ENCODE measurements around the gene RNU6-8.

Gene RNU6-8

DNA sequence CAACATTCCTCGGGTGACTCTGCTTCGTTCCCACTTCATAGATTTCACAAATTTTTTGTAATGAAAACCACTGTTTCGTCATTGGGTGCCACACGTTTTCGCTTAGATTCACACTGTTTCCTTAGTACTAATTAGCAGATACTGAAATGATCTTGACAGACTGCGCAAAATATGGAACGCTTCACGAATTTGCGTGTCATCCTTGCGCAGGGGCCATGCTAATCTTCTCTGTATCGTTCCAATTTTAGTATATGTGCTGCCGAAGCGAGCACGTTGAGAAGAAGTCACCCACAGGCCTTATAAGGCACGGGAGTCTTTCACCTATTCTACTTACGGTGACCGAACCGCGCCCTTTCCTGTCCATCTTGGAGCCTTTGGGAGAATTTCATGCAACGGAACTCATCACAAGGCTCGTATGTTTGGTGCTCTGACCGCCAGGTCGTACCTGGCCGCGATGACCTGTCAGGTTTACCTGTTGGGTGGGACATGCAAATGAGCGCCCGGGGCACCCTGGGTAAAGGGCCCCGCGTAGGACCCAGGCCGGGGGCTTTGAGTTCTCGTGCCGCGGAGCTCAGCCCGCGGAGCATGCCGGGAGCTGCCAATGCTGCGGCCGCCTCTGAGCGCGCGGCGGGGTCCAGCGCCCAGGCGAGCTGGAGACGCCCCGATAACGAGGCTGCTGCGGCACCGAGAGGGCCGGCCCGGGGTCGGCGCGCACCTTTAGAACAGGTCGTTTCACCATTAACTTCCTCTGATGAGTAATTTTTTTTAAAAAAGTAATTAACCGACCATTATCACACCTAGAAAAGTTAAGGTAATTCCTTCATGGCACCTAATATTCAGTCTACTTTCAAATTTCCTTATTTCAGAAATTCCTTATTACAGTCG lies at the start of gene RNU6-8:
RNU6-8 (minus strand) TSS at position 272 of the 885 bp plus-strand sequence.
- FAIRE-seq = no peak

DNA sequence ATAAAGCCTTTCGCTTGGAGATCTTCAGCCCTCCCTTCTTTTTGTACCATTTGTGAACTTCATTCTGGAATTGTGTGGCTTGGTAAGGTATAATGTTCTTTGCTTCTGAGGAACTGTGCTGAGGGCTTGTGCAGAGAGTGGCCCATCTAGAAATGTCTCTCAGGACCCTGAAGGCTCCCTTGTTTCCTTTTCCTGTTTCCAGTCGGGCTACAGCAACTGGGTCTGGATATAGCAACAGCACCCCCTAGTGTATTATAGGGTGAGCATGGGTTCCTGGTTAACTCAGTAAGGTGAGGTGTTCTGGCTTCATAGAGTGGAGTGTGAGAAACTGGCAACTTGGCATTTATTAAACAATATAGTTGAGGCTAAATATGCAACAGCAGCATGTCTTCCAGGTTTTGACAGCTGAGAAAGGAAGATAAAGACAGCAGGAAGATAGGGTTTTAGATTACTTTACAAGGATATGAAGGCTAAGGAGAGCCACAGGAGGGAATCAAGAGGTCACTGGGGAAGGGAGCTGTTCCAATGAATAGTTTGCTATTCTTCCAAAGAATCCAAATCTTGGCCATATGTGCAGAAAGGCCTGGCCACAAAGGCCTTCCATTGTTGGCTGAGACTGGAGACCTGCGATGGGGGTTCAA lies 49.1 kb upstream of the RNU6-8 start:
- FAIRE-seq = no peak

DNA sequence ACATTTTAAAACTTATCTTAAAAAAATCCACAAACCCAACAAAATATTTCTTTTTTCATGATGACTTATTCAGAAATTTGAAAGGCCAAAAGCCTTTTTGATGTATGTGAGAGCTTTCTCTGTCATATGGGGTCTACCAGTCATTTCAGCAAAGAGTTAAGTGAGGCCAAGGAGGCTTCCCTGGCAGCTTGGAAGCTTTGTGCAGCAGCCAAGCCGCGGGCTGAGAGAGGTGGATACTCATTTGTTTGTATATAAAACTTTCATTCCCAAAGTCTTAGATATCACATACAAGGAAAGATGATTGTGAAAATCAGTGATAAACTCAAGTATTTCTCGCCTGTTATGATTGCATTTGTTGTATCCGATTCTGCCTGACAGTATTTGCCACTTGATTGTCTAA lies 48.5 kb upstream of the RNU6-8 start:
- no peak for FAIRE-seq

DNA sequence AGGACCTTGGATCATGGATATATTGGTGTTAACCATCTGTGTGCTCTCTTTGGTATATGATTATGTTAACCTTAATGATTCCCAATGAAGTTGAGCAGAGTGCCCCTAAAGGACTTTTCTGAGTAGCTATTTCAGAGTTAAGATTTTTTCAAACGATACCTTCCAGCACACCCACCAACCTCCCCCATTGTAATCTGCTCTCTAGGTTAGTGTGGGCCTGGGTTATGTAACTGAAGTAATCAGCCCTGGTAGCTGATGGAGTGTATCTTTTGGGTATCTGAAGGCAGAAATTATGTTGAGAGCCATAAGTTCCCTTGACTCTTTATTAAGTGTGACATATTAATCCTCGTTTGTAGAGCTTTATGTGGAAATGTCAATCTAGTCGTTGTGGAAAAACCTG lies 47.6 kb upstream of the RNU6-8 start:
- FAIRE-seq = no peak

DNA sequence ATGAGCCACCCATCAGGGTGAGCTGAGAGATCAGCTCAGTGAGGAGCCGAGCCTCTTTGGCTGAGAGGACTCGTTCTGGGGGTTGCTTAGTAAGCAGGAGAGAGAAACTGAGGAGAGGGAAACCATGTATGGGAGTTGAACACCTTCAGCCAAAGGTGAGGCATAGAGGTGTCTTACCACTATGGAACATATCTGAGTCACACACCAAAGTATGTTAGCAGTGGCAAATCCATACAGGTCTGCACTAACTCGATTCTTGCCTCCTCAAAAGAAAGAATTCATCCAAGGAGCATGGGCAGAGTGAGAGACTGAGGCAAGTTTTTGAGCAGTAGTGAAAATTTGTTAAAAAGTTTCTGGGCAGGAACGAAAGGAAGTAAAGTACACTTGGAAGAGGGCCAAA lies 46.7 kb upstream of the RNU6-8 start:
- FAIRE-seq = no peak

DNA sequence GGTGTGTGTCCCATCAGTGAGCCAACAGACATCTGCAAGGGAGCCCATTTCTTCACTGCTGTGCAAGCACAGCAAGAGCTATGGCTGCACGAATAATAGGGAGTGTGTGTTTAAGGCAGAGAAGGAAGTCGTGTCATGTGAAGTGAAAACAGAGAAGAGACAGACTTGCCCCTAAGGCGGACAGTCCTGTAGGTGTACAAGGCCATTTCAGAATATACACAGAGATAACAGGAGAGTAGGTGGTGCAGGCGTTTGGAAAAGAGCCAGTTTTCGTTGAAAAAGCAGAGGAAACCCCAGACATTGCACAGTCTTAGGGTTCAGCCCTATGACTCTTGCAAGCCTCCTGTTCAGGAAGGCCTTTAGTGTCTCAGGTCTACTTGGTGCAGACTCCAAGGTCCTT lies 46.3 kb upstream of the RNU6-8 start:
- no peak for FAIRE-seq

DNA sequence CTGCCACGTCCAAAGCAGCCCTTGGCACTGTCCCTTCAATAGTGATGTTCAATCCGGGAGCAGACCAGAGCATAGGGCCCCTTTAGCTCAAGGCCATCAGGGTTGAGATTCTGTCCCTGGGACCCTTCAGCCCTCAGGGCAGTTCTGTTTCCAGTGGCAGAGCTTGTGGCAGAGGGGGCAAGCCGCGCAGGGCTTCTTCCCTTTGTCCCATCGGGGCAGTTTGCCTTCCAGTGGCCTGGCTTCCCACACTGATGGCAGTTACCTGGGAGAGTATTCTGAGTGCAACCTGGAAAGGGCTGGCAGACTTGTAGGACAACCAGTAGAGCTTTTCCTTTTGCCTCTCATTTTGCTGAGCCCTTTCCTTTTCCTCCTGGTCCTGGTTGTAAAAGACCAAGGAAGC lies 43.7 kb upstream of the RNU6-8 start:
- FAIRE-seq = no peak

DNA sequence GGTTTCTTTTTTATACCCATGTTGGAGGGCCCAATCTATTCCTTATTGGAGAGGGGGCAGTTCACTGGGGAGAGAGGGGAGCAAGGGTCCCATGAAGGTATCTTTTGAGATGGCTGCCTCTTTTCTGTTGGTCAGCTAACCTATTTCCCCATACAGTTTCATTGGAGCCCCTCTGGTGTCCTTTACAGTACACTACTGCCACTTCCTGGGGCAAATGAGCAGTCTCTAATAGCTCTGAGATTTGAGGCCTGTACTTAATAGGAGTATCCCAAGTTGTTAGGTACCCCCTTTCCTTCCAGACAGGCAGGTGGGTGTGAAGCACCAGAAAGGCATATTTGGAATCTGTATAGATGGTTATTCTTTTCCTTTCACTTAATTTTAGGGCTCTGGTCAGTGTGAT lies 41.3 kb upstream of the RNU6-8 start:
- FAIRE-seq = no peak

DNA sequence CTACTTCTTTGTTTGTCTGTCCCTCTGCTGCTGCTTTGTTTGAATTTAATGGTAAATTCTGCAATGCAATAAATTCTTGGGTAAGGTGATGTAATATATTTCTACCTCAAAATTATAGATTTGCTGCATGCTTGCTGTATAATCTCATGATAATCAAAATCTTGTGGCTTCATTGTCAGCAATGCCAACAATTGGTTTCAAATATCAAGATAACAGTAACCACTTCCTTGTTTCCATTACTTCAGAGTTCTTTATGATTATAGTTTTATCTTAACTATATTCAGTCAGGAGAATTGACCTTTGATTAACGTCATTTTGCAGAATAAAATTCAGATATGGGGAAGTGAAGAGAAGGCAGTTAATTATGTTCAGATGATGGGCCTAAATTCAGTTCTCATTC lies 30.2 kb upstream of the RNU6-8 start:
- no peak for FAIRE-seq

DNA sequence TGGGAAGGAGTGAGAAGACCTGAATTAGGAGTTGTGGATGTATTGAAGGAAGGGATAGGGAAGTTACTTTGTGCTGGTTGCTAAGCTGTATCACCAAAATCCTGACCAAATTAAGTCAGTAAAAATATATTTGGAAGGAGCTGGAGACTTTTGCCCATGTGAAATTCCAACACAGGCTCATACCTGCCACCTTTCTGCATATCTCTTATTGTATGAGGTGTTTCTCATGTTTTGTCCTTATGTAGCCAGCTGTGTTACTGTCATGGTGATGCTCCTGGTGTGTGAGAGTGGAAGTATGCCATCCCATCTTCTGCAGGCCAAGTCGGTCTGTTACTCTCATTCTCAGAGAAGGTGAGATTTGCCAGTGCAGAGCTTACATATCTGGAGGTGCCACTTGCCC lies 29.4 kb upstream of the RNU6-8 start:
- FAIRE-seq = no peak

DNA sequence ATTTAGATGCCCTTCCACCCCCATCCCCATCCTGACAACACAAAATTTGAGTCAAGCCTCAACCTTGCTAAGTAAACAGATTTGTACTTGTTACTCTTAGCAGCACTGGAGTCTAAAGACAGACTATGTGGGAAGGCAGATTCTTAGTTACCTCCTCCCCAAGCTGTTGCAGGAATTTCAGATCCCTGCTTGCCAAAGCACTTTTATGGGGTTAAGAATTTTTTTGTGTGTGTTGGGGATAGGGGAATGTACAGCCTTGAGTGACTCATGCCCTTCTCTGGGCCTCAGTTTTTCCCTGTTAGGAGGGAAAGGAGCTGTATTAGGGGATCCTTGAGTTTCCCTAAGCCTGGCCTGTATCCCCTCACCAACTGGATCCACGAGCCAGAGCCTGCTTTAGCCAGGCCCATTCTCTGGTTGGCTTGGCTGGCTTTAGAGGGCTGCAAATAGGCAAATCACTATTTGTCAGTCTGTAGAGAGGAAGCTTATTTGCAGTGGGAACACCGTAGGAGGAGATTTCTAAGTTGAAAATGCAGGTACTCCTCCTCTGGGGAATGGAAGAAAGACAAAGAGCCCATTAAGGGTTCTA lies 27.7 kb upstream of the RNU6-8 start:
- FAIRE-seq = no peak

DNA sequence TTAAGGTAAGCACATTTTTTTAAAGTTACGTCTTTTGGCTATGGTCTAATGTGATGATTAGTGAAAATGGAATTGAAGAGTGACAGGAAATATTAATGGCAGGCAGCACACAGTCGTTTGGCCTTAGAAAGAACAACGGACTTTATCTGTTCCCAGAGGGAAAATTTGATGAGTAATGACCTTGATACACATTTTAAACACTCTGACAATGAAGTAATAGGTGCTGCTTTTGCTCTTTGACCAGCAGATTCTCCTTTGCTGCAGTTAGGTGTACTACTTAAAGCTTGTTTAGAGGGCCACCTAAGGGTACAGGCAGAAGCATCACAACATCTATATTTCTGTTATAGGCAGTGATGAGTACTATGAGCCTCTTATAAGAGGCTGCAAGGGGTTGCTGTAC lies 27.1 kb upstream of the RNU6-8 start:
- no peak for FAIRE-seq

DNA sequence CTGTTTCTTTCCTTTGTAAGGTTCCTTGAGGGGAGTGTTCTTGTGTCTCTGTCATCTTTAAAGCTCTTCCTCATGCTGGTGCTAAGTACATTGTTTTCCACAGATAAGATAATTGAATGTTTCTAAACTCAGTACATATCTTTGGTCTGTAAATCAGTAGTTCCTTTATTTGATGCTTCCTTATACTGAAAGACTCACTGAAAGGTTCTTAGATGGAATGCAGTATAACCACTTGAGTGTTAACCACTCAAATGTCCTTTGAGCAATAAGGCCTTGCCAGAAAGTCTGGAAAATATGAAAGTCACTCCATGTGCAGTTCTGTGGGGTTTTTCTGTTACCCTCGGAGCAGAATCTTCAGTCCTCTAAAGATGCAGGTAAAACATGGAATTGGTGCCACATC lies 23.0 kb upstream of the RNU6-8 start:
- no peak for FAIRE-seq

DNA sequence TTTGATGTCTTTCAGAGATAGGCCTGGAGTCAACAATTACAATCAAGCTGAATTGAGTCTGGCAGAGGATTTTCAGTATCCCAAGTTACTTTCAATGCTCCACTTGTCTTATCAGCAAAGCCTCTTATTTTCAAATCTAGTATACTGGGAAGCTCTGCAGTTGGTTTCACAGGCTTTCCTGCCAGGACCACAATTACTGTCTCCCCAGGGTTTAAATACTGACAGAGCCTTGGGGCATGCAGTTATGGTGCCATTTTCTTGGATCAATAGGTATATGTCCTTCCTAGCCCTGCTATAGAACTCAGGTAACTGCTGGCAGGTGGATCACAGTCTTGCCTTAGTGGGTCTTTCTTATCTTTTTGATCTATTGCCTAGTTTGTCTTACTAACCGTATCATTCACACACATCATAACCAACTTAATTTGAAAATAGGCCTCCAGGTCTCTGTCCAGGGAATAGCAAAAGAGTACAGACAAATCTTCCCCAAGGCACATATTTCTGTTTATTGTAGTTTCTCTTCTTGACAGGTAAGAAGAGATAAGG lies 22.4 kb upstream of the RNU6-8 start:
- FAIRE-seq = no peak

DNA sequence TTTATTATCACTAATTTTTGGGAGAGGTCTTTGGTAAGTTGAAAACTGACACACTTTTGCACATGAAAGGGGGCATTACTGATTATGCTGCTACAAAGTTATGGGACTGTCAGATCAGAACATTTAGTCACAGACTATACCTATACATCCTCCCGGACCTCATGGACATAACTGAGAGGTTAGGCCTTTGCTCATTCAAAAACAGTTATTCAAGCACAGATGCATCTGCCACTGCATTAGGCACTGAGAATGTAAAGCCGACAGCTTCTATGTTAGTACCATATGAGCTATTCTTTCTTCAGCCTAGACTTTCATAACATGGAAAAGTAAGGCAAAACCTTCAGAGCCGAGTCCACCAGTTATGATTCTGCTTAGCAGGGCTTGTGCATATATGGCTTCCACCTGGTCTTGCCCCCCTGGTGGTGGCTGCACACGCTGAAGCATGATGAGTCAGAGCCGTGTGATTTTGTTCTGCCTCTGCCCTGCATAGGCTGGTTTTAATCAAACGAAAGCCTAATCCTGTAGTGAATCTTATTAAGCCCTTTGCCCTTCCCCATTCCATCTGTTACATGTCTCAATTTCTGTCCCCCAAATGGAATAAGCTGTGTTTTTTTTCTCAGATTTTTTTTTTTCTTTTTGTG lies 21.8 kb upstream of the RNU6-8 start:
- no peak for FAIRE-seq

DNA sequence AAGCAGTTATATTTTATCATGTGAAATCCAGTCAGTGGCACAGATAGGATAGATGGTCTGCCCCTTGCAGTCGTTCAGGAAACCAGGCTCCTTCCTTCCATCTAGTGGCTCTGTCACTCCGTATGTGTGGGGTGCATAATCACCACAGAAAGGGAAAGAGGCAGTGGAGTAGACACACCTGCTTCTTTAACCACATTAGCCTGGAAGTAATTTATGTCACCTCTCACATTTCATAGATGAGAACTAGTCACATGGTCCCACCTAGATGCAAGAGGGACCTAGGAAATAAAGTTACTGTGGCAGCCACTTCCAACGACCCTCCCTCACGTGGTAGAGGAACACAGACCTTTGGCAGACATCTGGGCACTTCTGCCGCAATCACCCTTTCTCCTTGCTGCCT lies 14.2 kb upstream of the RNU6-8 start:
- no peak for FAIRE-seq

DNA sequence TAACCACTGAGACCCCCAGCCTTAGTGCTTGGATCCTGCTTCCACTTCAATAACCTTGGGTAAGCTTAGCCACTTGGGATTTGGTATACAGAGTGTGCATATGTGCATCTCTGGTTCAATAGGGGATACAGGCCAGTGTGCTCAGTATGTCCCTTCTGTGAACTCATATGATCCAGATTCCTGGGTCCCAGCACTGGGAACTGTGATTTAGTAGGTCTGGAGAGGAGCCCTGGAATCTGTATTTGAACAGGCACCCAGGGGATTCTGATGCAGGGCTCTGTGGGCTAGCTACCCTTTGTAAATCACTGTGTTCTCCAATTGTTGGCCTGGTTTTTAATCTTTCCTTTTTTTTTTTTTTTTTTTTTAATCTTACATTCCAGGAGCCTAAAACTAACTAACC lies 9.8 kb upstream of the RNU6-8 start:
- FAIRE-seq = no peak

DNA sequence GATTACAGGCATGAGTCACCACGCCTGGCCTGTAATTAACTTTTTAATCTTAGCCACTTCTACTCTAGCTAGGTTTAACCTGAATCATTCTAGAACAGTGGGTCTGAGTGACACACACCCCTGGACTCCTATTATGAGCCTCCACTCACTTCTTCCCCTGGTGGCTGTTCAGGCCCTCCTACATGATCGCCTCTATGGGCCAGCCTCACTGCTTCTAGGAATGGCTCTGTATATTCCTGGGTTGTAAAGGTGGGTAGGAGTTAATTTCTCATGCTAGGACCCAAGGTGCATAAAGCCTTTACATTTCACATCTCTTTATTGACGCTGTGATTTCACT lies 8.0 kb upstream of the RNU6-8 start:
- no peak for FAIRE-seq

DNA sequence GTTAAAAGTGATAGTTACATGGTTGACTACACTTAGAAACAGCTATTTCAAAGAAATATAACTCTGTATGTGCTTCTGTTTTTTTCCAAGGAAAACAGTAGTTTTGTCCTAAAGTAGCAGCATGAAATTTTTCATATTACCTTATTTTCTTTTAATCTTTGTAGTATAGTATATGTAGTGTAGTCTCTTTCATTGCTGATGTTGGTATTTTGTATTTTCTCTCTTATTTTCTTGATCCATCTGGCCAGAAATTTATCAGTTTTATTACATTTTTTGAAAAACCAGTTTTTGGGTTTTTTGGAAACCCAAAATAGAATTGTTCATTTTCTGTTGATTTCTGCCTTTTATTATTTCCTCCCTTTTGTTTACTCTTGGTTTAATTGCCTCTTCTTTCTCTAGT lies 6.4 kb upstream of the RNU6-8 start:
- FAIRE-seq = no peak

DNA sequence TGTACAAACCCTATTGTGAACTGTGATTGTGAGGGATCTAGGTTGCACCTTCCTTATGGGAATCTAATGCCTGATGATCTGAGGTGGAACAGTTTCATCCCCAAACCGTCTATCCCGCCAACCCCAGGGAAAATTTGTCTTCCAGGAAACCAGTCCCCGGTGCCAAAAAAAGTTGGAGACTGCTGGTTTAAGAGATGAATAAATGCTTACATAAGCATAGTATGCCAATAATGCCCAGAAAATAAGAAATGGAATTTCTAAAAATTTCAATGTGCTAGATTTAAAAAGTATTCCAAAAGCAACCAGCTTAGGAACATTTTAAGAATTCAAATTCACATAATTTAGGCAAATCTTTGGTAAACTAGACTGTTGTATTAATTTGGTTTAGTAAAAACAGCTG lies 5.4 kb upstream of the RNU6-8 start:
- no peak for FAIRE-seq

DNA sequence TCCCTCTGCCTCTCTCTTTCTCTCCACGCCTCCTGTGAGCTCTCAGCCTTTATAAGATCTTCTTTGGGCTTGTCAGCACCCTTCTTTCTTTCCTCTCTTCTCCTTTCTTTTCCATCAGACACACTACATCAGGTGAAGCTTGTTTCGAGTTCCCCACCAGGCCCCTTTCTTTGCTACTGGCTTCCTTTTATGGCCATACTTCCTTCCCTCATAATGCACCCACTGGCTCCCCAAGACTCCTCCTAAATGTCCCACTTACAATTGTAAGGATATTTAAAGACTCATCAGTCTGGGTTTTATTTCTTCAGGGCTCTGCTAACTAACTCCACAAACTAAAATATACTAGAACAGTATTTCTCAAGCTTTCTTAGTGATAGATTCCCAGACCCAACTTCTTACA lies 3.5 kb upstream of the RNU6-8 start:
- FAIRE-seq = no peak

DNA sequence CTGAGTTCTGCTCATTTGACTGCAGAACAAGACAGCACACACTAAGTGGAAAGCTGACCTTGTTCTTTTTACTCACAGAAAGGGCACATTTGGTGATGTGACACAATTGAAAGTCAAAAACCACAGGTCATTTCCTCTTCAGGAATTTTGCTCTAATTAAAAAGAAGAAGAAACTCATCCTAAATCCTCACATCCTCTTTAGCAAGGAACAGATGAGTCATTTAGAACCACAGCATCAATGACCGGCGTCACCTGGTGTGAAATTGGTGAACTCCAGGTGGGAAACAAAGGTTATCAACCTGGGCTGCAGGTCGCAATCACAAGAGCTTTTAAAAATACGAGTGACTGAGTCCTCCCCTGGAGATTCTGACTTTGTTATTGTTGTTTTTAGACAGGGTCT lies 2.9 kb upstream of the RNU6-8 start:
- no peak for FAIRE-seq

DNA sequence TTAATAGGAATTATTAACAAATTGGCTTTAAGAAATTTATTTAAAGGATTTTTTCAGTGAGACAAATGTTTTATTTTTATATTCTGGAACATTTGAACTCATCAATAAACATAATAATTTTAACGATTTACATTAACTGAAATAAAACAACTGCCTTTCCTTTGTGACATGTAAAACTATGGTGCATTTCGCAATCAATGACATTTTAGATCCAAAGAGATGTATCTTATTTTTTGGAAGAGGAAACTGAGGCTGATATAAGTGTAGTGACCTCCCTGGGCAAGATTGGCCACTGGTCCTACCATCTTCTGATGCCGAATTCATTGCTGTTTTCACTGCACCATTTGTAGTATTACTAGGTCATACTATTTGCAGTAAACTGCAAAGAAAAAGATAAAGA lies 2.5 kb upstream of the RNU6-8 start:
- FAIRE-seq = no peak

DNA sequence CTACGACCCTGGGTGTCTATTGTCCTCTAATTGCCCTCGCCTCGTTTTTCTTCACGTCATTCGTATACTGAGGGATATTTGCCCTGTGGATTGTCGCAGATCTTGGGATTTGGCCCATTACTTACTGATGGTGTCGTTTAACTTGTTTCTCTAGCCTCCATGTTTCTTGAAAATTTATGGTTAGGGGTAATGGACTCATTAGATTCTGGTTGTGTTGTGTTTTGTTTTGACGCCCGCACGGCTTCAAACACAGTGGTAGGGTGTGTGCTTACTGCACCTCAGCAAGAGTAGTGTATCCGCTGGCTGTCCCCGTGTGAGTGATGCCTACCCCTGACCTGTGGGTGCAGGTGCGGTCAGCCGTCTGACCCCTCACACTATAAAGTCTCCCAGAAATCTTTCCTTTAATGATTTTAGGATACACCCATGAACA lies 874 bp upstream of the RNU6-8 start:
- no peak for FAIRE-seq
